CMK (cell line): ENCODE data around the gene PVALEF.

Experiments used
- DNase-seq: peaks from one replicate; pipeline ENCODE4 v3.0.0-alpha.2; 2010; ENCODE audit warnings: low read depth

PVALEF gene

DNA sequence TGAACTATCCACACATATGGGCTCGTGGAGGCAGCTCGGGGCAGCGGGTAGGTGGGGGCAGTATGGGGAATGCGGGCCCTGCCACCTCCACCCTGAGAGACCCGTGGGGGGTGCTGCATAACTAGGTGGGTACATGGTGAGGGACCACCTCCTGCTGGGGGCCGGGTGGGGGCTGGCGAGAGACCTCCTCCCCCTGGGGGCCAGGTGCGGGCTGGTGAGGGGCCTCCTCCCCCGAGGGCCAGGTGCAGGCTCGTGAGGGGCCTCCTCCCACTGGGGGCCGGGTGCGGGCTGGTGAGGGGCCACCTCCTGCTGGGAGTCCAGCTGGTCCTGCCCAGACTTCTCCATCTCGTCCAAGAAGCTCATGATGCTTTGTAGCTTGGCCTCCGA, 32.1 kb downstream of the PVALEF start:
- DNase-seq, result no peak

DNA sequence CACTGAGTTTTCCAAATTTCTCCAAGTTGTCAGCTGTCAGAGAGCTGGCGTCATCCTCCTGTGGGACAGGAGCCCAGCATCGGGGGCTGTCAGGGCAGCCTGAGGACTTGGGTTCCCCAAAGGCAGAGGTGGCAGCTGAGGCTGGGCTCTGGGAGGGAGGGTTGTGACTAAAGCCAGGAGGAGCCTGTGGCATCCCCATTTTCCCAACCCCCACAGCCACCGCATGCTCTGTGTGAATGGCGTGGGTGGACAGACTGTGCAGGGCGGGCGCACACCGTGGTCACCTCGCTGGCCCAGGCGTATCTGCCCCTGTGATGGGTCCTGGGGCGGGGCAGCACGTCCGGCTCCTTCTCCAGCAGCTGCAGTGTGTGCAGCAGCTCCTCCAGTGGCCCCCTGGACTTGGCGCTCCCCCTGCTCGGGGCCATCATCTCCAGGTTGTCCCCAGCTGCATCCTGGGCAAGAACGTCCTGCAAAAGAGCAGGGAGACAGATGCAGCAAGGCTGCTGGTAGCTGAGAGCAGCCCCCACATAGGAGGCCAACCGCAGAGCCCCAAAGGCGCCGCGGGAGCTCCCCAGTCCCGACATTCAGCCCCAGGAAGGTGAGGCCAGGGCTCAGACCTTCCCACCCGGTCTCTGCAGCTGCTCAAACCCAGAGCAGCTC, 32.7 kb downstream of the PVALEF start:
- DNase-seq, result no peak

DNA sequence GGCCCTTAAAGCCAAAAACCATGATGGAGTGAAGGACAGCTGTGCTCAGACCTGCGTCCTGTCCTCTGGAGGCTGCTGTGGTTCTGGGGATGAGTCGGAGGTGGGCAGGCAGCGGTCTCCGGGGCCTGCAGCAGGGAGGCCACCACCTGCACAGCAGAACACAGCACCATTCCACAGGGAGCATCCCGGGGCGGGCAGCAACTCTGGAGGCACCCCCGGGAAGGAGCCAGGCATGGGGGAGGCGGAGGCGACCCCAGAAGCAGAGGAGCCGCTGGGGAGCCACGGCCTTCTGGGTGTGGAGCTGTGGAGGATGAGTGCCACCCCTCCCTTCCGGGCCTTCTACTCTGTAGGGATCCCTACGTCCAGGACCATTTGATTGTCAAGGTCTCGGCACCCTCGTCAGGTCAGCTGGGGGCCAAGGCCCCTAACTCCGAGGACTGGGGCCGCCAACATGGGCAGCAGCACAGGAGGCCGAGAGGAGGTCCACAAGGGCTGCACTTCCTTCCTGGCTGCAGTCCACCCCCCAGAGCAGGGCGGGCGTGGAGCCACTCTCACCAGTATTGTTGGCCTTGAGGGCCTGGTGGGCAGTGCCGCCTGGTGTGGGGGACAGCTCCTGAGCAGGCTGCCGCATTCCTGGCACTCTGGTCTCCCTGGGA, 33.6 kb downstream of the PVALEF start:
- no peak for DNase-seq

DNA sequence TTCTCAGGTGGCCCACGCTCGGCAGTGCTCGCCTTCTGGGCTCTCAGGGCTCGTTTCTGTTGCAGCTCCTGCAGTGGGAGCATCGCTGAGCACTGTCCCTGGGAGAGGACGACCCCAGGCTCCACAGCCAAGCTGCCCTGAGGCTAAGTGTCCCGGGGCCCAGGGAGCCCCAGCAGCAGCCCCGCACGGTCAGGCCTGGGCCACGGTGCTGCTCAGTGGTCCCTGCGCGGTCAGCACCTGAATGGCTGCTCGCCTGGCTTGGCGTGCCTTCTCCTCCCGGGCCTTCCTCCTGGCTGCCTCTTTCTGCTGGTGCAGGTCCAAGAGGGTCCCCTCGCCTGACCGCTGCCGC, 34.1 kb downstream of the PVALEF start:
- DNase-seq, result no peak

DNA sequence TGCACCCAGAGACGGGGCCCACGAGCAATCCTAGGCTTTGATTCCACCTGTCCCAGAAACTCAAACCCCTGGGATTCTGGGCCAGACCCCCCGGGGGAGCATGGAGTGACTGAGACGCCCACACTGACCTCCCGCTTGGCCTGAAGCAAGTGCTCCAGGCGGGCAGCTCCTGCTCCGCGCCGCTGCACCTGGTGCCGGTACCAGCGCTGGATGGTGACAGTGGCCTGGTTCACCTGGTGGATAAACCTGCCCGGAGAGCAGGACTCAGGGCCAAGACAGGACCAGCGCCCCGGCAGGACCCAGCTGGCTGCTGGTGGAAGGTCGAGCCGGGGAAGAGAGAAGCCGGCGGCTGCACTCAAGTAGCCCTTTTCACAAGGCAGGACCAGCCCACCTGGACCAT, 34.9 kb downstream of the PVALEF start:
- DNase-seq, result no peak

DNA sequence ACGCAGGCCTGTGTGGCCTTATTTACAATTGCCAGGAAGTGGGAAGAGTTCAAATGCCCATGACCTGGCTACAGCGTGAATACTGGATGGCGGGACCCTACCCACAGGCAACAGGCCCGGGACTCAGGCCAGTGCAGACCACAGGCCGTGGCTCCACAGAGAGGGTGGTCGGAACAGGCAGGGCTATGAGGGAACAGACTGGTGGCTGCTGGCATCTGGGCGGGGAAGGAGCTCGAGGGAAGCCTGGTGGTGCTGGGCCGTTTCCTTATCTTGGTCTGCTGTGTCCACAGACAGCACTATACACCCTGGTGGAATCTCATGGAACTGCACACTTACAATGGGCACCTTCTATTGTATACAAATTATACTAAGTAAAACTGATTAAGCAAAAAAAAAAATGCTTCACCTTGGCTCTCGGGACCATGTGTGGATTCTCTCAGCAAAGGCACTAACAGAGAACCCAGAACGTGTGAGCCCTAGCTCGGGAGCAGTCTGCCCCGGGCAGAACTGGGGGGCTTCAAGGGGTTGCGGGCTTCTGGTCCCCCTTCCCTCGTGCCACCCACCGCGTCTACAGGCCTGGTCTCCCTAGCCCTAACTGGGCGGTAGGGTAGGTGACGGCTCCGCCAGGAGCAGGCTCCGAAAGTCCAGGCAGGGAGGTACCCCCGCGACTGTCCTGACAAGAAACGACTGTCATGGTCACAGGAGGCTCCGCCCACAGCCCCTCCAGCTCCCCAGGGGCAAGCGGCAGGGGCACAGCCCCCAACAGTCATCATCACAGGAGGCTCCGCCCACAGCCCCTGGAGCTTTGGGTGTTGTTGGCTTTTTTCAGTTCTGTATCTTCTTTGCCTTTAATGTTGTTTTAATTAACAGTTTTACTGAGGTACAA, 35.6 kb downstream of the PVALEF start:
- peak; percentile 68 for DNase-seq

DNA sequence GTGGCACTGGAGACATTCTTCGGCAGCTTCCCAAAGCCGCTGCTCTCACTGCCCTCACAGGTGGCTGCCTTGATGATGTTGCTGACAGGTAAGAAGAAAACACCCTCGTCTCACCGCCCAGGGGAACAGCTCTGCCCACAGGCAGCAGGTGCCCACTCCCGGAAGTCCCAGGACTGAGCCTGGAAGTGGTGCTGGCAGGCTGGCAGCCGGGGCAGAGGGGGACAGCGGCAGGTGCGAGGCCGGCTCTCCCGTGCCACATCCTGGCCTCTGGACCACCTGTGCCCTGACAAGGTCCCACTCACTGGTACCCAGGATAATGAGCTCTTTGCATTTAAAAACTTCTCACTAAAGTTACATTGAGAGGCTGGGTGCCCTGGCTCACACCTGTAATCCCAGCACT, 37.0 kb downstream of the PVALEF start:
- DNase-seq, result no peak

DNA sequence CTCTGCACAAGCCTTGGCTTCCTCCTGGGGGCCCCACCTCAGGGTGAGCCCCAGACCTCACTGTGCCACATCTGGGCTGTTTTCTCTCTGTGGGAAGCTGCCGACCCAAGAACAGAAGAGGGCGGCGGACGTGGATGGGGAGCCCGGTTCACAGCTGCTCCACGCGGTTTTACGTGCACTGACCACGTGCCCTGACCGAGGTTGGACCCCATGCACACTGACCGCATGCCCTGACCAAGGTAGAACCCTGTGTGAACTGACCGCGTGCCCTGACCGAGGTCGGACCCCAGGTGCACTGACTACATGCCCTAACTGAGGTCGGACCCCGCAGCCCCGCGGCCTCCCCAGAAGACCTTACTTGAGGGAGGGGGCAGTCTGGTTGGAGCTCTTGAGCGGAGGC, 37.8 kb downstream of the PVALEF start:
- DNase-seq, result no peak

DNA sequence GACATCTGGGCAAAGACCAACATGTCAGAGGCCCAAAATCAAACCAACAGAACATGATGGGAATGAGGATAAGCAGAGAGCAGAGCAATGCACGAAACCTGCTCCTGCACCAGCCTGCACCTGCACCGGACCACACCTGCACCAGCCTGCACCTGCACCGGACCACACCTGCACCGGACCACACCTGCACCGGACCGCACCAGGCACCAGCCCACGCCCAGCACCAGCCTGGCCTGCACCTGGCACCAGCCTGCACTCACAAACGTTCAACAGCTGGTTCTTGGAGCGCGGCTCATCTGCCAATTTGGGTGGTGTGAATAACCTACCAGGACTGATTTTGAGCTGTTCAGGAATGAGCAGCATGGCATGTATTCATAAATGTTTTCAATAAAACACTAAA, 39.3 kb downstream of the PVALEF start:
- no peak for DNase-seq

DNA sequence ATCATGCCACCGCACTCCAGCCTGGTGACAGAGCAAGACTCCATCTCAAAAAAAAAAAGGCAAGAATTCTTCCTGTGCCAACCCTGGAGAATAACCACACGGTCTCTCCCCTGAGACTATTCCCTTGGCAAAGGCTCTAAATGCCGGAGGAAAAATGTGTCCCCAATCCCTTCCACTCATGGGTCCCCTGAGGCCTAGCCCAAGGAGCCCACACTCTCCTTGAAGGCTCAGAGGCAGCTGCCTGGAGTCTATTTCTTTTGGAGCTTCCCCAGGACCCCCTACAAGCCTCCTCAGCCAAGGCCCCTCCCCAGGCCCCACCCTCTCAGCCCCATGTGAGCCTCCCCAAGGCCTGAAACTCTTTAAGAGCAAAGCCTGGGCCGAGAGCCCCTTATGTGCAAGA, 40.9 kb downstream of the PVALEF start:
- no peak for DNase-seq

DNA sequence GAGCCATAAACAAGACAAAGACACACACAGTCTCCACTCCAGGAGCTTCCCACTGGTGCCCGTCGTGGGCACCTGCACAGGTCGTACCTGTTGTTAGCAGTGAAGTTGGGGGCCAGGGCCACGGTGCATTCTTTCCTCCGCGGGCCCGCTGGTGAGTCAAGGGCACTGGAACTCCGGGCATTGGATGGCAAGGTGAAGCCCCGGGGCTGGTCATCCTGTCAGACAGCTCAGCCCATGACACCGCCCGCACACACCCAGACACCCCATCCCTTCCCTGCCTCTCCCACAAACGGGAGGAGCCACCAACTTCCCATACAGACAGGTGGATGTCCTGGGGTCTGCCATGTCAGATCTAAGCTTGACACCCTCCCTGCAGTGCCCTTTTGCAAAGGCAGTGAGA, 41.4 kb downstream of the PVALEF start:
- DNase-seq, result no peak

DNA sequence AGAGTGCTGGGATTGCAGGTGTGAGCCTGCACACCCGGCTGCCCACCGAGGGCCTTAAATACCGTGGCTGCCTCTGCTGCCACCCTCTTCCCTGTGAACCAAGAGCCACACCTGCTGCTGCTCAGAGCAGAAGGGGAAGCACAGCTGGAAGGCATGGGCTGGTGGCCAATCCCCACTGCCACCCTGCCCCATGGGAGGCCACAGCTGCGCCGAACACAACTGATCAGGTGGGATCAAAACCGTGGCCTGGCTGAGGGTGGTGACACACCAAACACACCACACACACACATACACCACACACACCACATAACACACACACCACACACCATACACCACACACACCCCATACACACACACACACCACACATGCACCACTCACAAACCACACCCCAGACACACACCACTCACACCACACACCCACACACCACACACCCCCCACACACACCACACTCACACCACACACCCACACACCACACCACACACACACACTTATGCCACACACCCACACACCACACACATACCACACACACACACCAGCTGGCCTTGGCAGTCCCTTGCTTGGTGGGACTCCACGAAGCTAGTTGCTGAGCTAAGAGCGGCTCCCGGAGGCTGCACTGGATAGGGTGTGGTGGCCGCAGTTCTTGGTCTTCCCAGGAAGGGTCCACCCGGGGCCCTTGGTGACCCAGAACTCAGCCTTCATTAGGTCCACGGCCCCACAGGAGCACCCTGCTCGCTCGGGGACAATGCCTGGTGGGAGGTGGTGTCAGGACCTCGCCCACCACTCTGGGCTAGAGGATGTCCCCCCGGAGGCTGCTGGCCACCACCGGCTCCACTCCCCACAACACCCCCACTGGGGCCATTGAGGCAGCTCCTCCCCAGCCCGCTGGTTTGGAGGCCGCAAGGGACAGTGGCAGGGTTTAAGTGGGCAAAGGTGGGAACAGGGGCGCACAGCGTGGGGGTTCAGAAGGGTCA, 42.6 kb downstream of the PVALEF start:
- no peak for DNase-seq

DNA sequence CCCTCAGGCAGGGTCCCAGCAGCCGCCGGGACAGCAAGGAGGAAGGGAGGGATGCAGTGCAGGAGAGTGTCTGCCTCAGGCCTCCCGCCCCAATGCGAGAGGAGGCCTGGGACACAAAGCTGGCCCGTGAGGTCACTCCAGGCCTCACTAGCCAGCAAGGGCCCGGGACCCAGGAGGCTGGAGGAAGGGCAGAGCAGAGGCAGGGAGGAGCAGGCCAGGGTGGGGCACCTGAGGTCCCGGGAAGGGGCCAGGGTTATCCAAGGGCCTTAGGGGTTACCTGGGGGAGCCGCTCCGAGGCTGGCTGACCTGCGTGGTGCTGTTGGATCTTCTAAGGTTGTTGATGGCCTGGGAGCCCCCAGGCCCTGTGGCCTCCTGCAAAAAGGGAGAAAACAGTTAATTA, 43.3 kb downstream of the PVALEF start:
- no peak for DNase-seq

DNA sequence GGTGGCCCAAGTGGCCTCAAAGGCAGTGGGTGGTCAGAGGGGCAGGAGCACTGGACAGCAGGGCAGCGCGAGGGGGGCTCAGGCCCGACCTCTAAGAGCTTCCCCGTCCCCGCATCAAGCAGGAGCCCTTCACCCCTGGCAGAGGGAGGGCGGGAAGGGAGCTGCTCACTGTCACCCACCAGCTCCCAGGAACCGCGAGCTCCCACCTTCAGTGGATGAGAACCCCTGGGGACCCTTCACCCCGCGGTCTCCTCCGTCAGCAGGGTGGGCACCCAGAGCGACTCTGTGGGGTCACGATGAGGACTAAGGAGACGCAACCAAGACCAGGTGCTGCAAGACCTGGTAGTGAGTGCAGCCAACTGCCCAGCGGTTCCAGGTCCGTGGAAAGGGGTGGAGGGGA, 43.8 kb downstream of the PVALEF start:
- no peak for DNase-seq

DNA sequence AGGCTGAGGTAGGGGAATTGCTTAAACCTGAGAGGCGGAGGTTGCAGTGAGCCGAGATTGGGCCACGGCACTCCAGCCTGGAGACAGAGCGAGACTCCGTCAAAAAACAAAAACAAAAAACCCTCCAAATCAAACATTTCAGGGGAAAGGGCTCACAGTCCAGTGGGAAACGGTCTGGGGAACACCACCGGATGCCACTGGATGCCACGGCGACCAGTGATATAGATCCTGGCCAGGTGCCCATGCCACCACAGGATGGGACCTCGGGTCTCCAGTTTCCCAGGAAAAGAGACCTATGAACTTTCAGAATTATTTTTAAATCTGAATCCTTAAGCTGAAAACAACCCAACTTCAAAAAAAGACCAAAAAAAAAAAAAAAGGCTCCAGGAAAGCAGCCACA, 45.2 kb downstream of the PVALEF start:
- DNase-seq, result no peak

DNA sequence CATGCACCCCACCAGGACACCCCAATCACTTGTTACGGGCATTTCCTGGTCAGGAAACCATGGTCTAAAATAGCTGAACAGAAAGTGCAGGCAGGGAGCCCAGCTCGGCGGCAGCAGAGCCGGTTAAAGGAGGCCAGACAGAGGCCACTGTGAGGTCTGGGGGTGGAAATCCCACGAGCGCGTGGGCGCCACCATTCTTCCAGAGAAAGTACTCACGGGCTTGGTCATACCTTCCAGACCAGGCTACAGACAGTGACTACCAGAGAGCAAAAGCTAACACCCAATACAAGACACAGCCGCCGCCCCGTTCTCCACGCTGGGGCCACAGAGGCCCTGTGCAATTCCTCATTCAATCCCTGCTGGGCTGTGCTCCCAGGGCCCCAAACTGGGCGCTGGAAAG, 45.6 kb downstream of the PVALEF start:
- no peak for DNase-seq

DNA sequence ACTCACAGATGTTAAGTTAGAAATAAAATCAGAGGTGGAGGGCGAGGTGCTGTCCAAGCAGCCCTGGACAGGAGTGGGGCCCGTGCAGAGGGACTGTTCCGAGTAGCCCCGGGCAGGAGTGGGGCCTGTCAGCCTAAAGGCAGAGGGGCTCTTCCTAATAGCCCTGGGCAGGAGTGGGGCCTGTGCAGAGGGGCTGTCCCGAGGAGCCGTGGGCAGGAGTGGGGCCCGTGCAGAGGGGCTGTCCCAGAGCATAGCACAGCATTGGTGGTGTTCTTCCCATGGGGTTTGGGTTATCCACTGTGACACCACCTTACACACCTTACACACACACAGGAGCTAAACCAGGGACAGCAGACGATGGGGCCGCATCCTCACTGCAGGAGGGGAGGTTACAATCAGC, 47.1 kb downstream of the PVALEF start:
- no peak for DNase-seq

DNA sequence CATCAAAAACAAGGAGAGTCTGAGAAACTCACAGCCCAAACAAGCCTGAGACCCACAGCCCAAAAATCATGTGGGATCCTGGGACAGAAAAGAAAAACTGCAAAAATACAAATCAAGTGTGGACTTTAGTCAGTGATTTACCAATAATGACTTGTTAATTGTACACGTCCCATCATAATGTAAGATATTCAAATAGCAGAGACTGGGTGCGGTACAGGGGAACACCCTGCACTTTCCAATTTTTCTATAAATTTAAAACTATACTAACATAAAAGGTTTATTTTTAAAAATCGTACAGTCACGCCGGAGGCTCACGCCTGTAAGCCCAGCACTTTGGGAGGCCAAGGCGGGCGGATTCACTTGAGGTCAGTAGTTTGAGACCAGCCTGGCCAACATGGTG, 48.7 kb downstream of the PVALEF start:
- no peak for DNase-seq

DNA sequence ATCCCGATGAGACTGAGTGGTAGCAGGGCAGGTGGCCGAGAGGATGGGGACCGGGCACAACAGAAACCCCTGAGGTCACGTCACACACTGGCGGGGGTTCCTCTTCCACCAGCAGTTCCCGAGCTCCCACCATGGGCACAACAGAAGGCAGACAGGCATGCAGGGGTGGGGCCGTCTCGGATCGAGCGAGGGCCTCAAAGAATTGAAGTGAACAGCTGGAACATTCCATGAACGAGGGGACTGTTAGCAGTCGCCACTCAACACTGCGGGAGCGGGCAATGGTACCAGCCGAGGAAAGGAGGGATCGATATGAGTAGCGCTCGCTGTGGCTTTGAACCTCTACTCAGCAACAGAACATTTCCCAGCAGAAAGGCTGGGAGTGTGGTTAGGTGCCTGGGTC, 52.2 kb downstream of the PVALEF start:
- no peak for DNase-seq

DNA sequence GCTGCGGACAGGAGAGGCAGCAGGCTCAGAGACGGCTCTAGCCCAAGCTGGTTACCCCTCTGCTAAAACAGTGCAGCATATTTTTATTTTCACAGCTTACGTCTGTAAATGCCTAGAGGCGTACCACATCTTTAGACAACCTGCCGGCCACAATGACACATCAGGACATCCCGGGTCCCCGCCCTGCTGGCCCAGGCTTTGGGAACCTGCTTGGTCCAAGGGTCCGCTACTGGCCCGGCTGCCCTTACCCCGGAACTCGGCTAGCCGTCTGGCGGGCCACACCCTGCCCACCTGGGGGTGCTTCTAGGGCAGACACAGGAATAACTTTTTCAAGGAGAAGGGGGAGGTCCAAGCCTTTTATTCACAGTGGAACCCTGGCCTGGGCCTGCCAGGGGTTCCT, 53.2 kb downstream of the PVALEF start:
- no peak for DNase-seq

DNA sequence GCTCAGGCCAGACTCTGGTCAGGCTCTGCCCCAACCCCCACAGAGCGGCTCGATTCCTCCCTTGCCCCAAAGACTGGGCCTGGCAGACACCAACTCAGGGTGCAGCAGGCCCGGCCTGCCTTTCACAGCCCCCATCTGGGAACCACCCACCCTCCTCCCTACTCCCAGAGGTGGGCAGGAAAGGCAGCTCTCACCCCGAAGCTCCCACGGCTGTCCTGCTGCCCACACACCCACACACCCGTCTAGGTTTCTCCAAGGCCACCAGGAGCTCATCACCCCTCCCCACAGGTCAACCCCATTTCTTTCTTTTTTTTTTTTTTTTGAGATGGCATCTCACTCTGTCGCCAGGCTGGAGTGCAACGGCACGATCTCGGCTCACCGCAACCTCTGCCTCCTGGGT, 53.7 kb downstream of the PVALEF start:
- DNase-seq, result no peak

DNA sequence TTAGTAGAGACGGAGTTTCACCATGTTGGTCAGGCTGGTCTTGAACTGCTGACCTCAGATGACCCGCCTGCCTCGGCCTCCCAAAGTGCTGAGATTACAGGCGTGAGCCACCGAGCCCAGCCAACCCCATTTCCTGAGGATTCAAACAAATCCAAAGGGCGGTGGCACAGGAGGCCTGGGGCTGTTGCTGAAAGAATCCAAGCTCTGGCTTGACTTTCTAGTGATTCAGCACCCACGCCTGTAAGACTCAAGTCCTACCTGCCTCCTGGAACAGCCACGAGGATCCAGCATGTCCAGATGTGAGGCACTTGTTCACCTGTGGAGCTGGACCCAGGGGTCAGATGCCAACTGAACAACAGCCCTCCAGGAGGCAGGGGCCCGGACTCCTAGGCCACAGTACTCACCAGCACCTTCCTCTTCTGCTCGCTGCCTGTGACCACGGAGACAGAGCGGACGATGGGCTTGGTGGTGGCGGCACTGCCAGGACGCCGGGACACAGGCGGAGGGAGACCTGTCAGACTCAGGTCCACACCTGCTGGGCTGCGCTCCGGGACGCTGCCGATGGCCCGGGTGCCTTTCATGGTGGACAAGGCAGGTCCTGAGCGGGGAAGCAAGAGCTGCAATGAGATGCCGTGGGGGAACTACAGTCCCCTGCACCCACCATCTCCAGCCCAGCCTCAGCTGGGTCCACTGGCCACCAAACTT, 54.3 kb downstream of the PVALEF start:
- DNase-seq, result no peak
